ENCODE results near the gene SHOC2.

SHOC2 gene

DNA sequence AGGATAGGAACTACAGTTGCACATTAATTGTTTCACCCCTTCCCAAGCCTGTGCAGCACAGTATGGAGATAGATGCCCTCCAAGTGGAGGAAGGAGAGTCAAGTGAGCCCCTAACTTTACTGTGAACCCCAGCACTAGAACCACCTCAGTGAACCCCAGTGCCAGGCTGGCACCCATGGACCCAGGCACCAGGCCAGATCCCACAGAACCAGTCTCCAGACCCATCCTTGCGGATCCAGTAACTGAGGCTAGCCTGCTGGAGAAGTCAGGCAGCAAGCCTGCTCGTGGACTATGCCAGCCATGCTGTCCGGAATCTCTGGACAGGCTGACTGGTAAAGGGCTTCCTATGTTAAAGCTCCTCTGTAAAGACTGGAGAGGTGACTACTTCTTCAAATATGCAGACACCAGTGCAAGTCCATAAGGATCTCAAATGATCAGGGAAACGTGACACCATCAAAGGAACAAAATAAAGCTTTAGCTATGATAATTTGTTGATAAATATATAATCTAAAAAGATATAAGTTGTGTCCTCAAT is 27.7 kb downstream of the SHOC2 start:
- DNase-seq, result no peak

DNA sequence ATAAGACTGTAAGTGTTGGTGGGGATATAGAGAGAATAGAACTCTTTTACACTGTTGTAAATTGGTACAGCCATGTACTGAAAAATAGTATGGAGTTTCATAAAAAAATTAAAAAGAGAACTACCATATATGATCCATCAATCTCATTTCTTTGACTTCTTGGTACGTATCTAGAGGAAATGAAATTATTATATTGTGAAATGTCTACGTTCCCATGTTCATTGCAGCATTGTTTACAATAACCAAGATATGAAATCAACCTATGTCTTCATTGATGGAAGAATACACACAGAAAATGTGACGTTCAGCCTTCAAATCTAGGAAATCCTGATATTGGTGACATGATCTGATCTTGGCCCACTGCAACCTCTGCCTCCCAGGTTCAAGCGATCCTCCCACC is 32.0 kb downstream of the SHOC2 start:
- DNase-seq, result no peak

DNA sequence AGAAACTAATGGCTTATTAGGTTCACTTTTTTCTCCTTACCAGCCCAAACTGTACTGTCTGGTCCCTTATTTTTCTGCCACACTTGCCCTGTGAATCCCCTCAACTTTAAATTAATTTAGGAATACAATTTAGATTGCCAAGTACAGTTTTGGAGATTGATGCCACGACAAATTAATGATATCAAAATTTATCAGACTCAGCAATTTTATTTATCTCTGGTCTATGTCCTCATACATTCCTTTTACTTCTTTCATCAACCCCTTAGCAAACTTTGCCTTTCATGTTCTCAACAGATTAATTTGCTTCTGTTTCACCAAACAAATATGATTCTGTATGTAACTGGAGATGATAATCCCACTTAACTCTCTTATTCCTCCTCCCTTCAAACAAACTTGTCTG is 38.2 kb downstream of the SHOC2 start:
- DNase-seq, result no peak

DNA sequence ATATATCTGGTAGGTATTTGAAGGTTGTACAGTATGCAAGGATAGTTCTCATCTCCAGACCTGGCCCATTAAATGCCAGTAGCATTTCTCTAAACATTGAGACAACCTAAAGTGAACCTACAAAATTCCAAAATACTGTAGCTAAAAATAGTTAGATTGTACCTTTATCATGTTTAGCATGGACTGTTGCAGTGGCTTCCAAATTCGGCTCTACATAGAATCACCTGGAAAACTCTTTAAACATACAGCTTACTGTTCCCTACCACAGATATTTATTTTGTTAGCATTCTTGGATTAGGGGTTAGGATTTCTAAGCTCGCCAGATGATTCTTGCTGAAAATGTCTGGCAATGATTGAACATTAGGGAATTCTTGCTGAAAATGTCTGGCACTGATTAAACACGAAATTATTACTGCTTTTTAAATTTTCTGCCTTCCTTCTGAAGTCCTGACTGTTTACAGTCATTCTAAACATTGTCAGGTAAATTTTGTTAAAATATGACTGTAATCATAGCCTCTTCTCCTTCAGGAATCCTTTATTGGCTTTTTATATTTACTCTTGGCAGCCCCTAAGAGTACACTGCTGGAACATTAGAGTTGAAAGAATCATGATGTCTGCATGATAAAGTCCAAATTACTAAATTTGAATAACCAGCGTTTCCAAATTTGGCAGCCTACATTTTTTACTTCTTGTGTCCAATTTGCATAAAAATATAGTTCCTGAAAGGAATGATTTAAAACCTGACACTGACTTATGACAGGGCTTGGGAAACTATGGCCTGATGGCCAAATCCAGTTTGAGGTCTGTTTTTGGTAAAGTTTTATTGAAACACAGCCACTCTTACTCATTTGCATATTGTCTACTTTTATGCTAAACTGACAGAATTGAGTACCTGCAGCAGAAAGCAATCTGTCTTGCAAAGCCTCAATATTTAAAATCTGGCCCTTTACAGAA is 40.3 kb downstream of the SHOC2 start:
- no peak for DNase-seq

DNA sequence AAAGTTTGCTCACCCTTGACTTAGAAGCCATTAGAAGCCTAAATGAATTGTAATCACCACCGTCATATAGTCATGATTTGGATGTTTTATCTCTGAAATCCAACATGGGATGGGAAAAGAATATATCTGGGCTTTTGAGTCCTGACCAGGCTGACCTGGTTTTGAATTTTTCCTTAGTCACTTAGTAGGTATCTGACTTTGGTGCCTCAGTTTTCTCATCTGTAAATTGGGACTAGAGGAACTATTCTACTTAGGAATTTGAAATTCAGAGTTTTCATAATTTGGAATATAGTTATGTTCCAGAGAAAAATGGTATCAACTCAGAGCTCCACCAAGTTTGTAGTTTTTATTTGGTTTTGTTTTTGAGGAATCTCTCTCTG is 40.9 kb downstream of the SHOC2 start:
- no peak for DNase-seq

DNA sequence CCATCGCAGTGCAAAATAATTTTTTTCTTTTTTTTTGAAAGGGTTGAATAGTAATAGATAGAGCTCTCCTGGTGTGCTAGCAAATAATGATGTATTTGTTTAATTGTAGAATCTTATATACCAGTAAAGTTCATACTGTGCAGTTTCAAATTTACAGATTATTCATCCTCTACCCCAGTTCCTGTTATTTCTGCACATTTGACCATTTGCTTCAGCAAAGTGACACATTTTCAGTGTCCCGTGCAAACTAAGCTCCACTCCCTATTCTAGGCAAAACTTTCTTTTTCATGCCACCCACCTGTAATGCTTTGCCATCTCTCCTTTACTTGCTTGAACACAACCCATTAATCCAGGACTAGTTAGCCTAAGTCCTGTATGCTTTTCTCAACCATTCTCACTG is 43.0 kb downstream of the SHOC2 start:
- no peak for DNase-seq

DNA sequence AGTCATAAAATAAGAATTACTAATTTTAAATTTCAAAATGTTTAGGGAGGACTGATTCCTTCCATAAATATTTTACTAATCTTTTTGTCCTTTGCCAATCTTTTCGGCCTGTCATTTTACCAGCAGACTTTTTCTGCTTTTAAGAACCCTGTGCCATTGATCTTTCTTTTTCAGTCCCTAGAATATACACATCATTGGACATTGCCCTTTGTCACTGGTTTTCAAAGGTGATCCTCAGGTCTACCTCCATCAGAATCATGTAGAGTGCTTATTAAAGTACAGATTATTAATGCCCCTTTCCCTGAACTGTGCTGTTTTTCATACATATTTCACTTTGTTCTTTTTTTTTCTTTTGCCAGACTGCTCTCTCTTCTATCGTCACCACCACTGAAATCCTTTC is 43.8 kb downstream of the SHOC2 start:
- no peak for DNase-seq

DNA sequence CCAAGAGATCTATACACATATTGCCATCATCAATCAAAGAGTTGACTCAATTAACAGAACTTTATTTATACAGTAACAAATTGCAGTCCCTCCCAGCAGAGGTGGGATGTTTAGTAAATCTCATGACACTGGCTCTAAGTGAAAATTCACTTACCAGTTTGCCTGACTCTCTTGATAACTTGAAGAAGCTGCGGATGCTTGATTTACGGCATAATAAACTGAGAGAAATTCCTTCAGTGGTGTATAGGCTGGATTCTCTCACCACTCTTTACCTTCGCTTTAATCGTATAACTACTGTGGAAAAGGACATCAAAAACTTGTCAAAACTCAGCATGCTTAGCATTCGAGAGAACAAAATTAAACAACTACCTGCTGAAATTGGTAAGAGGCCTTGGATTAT is 45.3 kb downstream of the SHOC2 start:
- DNase-seq, result no peak

DNA sequence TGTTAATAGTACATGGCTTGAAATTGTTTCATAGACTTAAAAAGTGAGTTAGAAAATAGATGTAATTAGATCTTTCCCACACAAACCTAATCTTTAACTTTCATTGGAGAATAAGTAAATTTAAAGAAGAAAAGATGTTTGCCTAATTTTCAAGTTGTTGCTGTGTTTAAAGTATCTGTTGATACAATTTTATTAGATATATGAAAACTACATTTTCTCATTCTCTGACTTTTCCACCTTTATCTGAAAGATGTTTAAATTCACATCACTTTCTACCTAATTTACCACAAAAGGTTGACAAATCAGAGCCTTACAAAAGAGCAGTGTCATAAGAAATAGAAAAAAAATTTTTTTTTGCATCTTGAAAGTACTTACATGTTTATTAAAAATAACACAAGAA is 45.8 kb downstream of the SHOC2 start:
- DNase-seq, result no peak

DNA sequence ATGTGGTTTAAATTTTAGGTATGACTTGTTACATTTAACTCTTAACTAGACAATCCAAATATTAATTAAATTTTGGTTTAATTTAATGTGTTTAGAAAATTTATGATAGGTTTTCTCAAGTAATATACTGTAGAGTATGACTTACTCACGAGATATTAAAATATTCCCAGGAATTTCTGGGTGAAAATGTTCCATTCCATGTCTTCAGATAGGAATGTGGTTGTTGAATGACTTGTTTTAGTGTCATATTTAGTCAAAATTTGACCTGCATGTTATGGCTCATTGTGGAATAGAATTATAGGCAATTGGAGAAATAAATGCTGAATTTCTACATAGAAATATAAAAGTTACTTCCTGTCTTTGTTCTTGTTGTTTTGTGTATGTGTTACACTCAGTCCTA is 46.7 kb downstream of the SHOC2 start:
- DNase-seq, result no peak

DNA sequence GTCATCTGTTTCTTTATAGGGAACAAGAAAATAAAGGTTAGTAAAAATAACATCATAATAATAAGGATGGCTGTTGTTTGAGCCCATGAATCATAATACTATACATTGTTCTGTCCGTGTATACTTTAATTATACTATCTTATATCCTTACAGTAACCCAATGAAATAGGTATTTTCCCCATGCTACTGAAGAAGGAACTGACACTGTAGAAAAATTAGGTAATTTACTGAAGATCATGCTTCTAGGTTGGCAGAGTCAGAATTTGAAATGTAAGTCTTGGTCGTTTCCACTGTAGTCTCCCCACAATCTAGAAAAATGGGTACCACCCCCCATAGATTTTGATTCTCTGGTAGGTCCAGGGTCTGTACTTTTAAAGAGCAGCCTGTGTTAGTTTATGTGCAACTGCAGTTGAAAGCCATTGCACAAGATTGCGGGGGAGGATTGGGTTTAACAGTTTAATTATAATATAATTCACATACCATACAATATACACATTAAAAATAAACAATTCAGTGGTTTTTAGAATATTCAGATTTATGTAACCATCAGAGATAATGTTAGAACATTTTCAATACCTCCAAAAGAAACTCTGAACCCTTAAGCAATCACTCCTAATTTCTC is 47.7 kb downstream of the SHOC2 start:
- no peak for DNase-seq

DNA sequence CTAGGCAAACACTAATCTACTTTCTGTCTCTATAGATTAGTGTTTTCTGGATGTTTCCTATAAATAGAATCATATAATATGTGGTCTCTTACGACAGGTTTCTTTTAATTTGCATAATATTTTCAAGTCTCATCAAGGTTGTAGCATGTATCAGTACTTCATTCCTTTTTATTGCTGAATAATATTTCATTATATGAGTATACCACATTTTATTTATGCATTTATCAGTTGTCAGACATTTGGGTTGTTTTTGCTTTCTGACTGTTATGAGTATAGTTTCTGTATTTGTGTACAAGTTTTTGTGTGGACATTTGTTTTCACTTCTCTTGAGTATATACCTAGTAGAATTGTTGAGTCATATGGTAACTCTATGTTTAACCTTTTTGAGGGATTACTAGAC is 48.2 kb downstream of the SHOC2 start:
- no peak for DNase-seq

DNA sequence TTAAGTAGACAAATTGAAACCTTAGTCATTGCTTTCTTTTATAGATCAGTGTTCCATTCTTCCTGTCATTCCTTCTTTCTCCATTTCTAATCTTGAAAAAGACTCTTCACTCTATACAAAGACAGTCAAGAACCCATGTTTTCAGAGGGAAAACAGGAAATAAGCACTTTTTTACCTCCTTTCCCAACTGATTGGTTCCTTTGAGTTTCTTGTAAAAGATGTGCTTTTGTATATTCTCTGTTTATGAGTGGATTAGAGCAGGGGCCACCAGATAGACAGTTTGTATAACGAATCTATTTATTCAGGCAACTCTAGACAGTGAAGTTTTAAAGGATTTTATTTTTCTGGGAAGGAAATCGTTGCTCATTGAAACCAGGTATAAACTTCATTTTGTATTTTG is 49.8 kb downstream of the SHOC2 start:
- no peak for DNase-seq

DNA sequence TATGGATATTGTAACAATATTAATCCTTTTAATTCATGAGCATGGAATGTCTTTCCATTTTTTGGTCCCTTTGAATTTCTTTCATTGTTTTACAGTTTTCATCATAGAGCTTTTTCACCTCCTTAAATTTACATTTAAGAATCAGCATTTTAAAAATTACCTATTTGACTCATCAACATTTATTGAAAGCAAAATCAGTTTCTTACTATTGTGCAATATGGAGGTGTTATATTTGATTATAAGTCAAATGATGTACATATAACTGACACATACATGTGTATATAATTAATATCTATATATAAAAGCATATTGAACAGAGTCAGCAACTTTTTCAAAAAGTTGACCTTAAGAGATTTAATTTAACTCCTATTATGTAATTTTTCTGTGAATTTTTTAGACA is 52.2 kb downstream of the SHOC2 start:
- DNase-seq, result no peak

DNA sequence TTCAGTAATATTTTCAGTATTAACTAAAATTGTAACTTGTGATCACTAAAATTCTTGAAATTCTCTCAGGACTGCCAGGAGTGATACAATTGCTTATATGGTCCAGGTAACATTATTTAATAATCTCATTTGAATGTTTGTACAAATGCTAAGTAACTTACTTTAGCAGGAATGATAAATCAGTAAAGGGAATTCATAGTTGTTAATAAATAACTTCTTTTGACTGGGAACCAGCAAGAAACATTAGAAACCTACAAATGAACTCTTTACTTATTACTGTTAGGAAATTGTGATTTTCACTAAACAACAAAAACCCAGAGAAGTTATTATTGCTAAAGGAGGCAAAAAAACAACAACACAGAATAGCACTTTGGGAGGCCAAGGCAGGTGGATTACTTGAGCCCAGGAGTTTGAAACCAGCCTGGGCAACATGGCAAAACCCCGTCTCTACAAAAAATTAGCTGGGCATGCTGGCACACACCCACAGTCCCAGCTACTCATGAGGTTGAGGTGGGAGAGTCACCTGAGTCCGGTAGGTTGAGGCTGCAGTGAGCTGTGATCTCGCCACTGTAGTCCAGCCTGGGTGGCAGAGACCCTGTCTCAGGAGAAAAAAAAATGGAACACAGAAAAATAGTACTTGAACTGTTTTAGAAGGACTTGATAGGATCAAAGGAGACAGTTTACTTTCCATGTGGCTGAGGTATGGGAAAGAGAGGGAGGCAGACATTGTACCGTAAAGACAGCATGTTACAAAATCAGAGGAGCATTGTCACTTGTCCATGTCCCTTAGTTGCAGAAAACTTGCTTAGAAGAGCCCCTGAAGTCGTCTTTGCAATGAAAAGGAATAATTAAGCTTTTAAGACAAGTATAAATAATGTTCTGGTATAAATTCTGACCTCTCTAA is 53.1 kb downstream of the SHOC2 start:
- no peak for DNase-seq

DNA sequence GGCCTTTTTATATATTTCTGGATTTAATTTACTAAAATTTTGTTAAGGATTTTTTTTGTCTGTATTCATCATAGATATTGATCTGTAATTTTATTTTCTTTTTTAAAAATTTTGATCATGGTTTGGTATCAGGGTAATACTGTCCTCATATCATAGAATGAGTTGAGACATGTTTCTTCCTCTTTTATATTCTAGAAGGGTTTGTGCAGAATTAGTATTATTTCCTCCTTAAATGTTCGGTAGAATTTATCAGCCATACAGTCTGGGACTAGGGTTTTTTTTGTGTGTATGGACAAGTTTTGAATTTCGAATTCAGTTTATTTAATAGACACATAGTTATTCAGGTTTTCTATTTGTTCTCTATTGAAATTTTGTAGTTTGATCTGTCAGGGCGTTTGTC is 54.0 kb downstream of the SHOC2 start:
- DNase-seq, result no peak

DNA sequence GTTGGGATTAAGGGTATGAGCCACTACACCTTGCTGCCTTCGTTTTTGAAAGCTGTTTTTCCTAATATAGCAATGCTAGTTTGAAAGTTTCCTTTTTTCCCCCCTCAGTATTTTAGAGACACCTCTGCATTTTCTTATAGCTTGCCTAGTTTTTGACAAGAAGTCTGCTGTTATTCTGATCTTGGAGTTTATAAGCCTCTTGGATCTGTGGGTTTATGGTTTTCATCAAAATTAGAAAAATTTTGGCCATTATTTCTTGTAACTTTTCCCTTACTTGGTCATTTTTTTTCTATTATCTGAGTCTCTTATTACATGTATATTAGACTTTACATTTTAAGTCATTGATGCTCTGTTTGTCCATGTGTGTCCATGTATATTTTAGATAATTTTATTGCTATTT is 57.2 kb downstream of the SHOC2 start:
- no peak for DNase-seq

DNA sequence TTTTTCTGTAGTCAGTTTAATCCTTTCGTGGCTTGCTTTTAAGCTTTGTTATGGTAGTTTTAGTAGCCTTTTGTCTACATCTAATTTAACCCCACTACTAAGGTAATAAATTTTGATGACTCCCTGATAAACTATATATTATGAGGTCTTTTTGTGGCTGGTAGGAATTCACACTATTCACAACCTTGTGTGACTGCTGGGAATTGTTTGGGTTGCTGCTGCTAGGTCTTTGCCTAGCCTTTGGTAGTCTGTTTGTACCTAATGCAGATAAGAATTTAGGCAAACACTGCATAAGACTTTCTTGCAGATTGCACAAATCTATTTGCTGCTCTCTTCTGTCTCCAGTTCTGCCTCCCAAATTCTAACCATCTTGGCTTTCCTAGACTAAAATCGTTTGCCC is 58.3 kb downstream of the SHOC2 start:
- DNase-seq, result no peak

DNA sequence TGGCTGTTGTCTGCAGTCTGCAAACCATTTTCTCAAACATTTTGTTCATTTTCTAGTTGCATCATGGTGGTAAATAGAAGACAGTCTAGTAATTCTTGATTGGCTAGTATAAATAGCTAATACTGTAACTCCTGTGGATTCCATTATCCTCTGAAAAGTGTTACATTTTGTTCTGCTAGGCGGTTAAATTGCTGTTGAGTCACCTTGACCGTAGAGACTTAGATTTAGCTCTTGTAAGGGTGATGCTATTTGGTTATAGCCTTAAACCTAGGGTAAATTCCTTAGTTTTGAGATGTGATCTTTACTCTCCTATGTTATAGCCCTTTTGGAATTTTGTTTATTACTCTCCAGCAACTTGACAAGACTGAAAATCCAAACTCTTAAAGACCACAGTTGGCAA is 58.8 kb downstream of the SHOC2 start:
- no peak for DNase-seq

DNA sequence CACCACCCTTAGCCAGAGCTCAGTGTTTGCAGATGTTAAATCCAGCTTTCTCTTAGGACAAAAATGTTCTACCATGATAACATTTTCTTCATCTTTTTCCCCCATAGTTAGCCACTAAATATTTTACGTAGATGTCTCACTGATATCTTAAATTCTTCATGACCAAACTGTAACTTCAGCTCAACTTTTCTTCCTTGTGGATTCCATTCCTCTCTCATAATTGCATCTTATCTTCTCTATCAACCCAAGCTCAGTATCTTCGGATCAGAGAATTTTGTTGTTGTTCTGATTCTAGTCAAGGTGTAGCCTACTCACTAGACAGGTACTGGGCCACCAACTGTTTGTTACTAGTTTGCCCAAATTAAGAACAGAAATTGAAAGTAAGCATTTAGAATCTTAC is 60.2 kb downstream of the SHOC2 start:
- no peak for DNase-seq

DNA sequence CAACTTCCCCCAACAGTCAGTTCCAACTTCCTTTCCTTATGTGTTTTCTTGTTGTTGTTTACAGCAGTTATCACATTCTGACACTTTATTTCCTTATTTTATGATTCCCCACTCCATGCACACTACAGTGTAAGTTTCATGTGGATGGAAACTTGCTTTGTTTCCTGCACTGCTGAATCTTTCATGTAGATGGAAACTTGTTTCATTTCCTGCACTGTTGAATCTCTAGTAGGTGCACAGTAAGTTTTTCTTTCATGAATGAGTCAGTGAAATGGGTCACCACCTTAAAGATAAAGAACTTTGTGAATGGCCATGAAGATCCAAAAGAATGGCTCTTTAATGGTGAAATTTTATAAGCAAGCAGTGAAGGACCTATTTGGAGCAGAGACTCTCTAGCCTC is 61.4 kb downstream of the SHOC2 start:
- no peak for DNase-seq

DNA sequence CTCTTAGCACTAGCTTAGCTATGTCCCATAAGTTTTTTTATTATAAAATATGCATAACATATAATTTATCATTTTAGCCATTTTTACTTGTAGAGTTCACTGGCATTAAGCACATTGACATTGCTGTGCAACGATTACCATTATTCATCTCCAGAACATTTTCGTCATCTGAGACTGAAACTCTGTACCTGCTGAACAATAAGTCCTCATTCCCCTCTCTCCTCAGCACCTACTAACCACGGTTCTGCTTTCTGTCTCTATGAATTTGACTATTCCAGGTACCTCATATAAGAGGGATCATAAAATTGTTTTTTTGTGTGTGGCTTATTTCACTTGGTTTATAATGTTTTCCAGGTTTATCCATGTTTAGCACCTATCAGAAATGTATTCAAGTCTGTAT is 64.1 kb downstream of the SHOC2 start:
- no peak for DNase-seq

Measured in activated gamma-delta T cell (primary cell).